Epithelial cell of proximal tubule (primary cell): ENCODE data around the gene DIO2. TPM values are rescaled to one million over a fixed set of nuclear protein-coding genes. Genes with fewer than 3 reads are reported as not detected.
A peak's percentile ranks its signal among the peaks of the same experiment; 100 is the strongest.

Source experiments
- DNase-seq: peaks from one replicate; pipeline ENCODE4 v3.0.0-alpha.2; 2011; ENCODE audit warnings: low read depth
- H3K4me3 ChIP-seq: 2 replicates; pipeline ENCODE4 v1.5.1; 2011; ENCODE audit warnings: low read depth, mild to moderate bottlenecking, low read length
- total RNA-seq: library from RNA; depleted of rRNA; stranded (reverse); fragments of >200 nt; gene quantifications from 2 replicates; pipeline ENCODE4 v1.2.3, GENCODE V29; 2015
- TF ChIP-seq, protein P1 (sequence below): conservative IDR thresholded peaks from 2 replicates; pipeline ENCODE4 v1.5.1; 2012; ENCODE audit warnings: low read depth, mild to moderate bottlenecking, low read length

Gene DIO2
- 0.07 TPM in 1 of 2 replicates, not detected in the other for total RNA-seq

DNA sequence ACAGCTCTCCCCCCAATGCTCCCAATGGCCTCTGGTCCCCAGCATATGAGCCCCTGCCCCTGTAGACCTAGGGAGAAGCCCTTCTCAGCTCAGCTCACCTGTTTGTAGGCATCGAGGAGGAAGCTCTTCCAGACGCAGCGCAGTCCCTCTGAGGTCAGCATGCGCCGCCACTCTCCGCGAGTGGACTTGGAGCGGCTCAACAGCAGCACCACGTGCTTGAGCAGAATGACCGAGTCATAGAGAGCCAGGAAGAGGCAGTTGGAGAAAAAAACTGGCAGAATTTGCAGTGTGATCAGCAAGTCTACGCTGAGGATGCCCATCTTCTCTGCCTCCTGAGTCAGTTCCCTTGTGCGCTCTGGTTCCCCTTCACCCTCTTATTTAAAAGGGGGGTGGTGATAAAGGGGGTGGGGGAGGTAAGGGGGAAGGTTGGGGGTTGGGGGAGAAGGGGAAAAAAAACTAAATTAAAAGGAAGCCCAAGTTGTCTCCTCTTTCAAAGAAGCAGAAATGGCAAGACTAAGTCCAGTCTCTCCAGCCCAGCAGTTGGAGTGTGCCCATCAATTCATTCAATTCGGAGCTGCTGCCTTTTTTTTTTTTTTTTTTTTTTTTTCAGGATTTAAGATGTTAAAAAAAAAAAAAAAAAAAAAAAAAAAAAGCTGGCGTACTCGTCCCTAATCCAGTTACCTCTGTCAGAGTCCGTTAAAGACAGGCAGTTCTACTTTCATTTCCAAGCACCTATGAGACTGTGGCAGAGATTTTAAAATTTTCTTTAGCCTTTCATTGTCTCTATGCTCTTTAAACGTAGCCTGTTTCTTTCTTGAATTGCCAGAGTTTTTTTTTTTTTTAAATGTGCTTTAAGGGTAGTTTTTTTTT is at the start of gene DIO2:
DIO2 (minus strand) TSS at position 352 of the 870 bp plus-strand sequence; CDS start at position 320, 32 bp downstream.
- peak within 1 kb of the TSS; percentile 48 for H3K4me3 ChIP-seq
- TF ChIP-seq, protein P1, sequence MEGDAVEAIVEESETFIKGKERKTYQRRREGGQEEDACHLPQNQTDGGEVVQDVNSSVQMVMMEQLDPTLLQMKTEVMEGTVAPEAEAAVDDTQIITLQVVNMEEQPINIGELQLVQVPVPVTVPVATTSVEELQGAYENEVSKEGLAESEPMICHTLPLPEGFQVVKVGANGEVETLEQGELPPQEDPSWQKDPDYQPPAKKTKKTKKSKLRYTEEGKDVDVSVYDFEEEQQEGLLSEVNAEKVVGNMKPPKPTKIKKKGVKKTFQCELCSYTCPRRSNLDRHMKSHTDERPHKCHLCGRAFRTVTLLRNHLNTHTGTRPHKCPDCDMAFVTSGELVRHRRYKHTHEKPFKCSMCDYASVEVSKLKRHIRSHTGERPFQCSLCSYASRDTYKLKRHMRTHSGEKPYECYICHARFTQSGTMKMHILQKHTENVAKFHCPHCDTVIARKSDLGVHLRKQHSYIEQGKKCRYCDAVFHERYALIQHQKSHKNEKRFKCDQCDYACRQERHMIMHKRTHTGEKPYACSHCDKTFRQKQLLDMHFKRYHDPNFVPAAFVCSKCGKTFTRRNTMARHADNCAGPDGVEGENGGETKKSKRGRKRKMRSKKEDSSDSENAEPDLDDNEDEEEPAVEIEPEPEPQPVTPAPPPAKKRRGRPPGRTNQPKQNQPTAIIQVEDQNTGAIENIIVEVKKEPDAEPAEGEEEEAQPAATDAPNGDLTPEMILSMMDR, result no peak
- no peak for DNase-seq

DNA sequence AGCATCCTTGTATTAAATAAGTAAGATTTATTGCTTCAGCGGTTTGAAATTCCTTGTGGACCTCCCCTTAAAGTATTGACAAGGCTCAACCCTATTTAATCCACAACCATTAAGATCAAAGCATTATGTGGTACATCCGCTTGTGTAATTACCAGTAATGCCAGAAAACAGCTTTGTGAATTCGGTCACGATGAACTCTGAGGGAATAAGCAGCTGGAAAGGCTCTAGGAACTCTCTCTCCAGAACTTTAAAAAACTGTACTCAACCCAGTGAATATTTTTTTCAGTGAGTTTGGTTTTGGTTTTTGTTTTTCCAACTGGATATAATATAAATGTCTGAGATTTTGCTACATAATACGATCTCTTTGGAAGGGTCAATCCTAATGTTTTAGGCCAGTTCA is 49.3 kb upstream of the DIO2 start:
- H3K4me3 ChIP-seq, result no peak overlapping the region
- no peak for DNase-seq
- TF ChIP-seq, protein P1, result no peak

DNA sequence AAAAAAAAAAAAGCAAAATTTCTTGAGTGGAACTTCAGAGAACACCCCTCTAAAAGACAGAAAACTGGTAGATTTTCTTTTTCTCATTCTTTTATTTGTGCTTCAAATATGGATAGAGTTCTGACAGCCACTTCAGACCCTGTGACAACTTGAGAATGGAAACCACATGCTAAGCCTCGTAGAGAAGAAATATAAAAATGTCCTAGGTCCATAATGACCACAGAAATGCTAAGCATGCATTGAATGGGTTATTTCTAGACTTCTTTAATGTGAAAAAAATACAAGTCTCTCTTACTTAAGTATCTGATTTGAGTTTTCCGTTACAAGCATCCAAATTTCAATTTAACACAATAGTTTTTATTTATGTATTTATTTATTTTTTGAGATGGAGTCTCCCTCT is 28.3 kb upstream of the DIO2 start:
- no peak overlapping the region for H3K4me3 ChIP-seq
- DNase-seq, result no peak
- TF ChIP-seq, protein P1, result no peak

DNA sequence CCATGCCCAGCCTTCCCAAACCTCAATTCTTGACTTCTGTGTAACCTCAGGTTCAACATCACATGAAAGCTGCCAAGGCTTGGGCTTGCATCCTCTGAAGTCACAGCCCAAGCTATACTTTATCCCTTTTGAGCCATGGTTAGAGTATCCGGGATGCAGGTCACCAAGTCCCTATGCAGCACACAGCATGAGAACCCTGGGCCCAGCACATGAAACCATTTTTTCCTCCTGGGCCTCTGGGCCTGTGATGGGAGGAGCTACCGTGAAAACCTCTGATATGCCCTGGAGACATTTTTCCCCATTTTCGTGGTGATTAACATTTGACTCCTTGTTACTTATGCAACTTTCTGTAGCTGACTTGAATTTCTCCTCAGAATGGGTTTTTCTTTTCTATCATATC is 25.8 kb upstream of the DIO2 start:
- TF ChIP-seq, protein P1, result no peak
- H3K4me3 ChIP-seq, result no peak overlapping the region
- no peak for DNase-seq

GRCh38 chr14:80233470-80234089 is 22.3 kb upstream of the DIO2 start:
- no peak overlapping the region for H3K4me3 ChIP-seq
- TF ChIP-seq, protein P1, result no peak
- no peak for DNase-seq

DNA sequence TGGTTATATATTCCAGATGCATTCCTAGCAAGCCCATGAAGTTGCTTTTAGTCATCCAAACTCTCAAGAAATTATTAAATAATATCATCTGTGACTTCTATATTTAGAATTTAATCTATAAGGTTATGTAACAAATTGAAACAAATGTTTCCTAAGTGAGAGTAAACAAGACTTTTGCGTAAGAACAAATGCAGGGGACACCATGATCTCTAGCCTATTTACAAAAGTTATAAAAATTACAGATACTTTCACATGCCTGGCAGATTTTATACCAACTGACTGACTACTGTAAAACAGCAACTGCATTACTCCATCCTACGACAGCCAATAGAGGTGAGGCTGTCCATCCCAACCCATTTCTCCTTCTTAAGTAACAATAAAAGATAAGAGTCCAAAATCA is 20.4 kb upstream of the DIO2 start:
- TF ChIP-seq, protein P1, result no peak
- DNase-seq, result no peak
- H3K4me3 ChIP-seq, result no peak overlapping the region
